Neural progenitor cell (in vitro differentiated cells): Measurements from ENCODE around the gene KNDC1. TPM values are rescaled to one million over a fixed set of nuclear protein-coding genes. Genes with fewer than 3 reads are reported as not detected.

ENCODE experiments used
- DNase-seq: peaks from one replicate; pipeline ENCODE4 v3.0.0-alpha.2; 2016; ENCODE audit warnings: low spot score
- H2AFZ ChIP-seq: fragments of 200-600 bp; sonication (generic); replicated peaks from 2 replicates; pipeline ENCODE4 v1.6.1; 2016; ENCODE audit warnings: antibody characterized with exemption
- H3F3A ChIP-seq: fragments of 200-600 bp; sonication (generic); 2 replicates; pipeline ENCODE4 v1.6.1; 2016; ENCODE audit warnings: antibody characterized with exemption, low read depth
- H3K27ac ChIP-seq: fragments of 200-600 bp; sonication (generic); 2 replicates; pipeline ENCODE4 v1.5.1; 2016; ENCODE audit warnings: mild to moderate bottlenecking
- H3K27me3 ChIP-seq: fragments of 200-600 bp; sonication (generic); 2 replicates; pipeline ENCODE4 v1.6.1; 2016; ENCODE audit warnings: mild to moderate bottlenecking, moderate library complexity
- H3K36me3 ChIP-seq: fragments of 200-600 bp; sonication (generic); 2 replicates; pipeline ENCODE4 v1.5.1; 2016
- H3K4me1 ChIP-seq: fragments of 200-600 bp; sonication (generic); 2 replicates; pipeline ENCODE4 v1.6.1; 2016; ENCODE audit warnings: mixed run types
- H3K4me2 ChIP-seq: fragments of 200-600 bp; sonication (generic); 2 replicates; pipeline ENCODE4 v1.6.1; 2016
- H3K4me3 ChIP-seq: fragments of 200-600 bp; sonication (generic); 2 replicates; pipeline ENCODE4 v1.5.1; 2016
- H3K79me2 ChIP-seq: fragments of 200-600 bp; sonication (generic); 2 replicates; pipeline ENCODE4 v1.6.1; 2016; ENCODE audit warnings: low read depth
- H3K9ac ChIP-seq: fragments of 200-600 bp; sonication (generic); 2 replicates; pipeline ENCODE4 v1.6.1; 2016
- H3K9me3 ChIP-seq: fragments of 200-600 bp; sonication (generic); 2 replicates; pipeline ENCODE4 v1.5.1; 2016; ENCODE audit warnings: low read depth
- H4K20me1 ChIP-seq: fragments of 200-600 bp; sonication (generic); 2 replicates; pipeline ENCODE4 v1.6.1; 2016; ENCODE audit warnings: low read depth
- H3K27ac Mint-ChIP-seq: 3 replicates; pipeline ENCODE4 v1.8.0; 2021; ENCODE audit warnings: mixed read lengths
- H3K27me3 Mint-ChIP-seq: 2 replicates; pipeline ENCODE4 v1.8.0; 2022; ENCODE audit warnings: low read depth, mild to moderate bottlenecking, inconsistent platforms, moderate library complexity, mixed read lengths; ENCODE audit not compliant: insufficient read depth
- H3K36me3 Mint-ChIP-seq: 3 replicates; pipeline ENCODE4 v1.8.0; 2021; ENCODE audit warnings: mixed read lengths
- H3K4me1 Mint-ChIP-seq: 3 replicates; pipeline ENCODE4 v1.8.0; 2021; ENCODE audit warnings: mixed read lengths
- H3K4me3 Mint-ChIP-seq: 3 replicates; pipeline ENCODE4 v1.8.0; 2021; ENCODE audit warnings: mild to moderate bottlenecking, moderate library complexity, mixed read lengths
- H3K9me3 Mint-ChIP-seq: 3 replicates; pipeline ENCODE4 v1.8.0; 2020; ENCODE audit warnings: mixed read lengths
- CTCF ChIP-seq: fragments of 200-600 bp; sonication (generic); IDR thresholded peaks from 2 replicates; pipeline ENCODE4 v1.5.1; 2017; ENCODE audit warnings: antibody characterized with exemption, mild to moderate bottlenecking
- EZH2 ChIP-seq: fragments of 200-600 bp; sonication (generic); IDR thresholded peaks from 2 replicates; pipeline ENCODE4 v1.6.1; 2017; ENCODE audit warnings: antibody characterized with exemption, mild to moderate bottlenecking, moderate library complexity
- EZH2phosphoT487 ChIP-seq: fragments of 200-600 bp; sonication (generic); IDR thresholded peaks from 2 replicates; pipeline ENCODE4 v1.6.1; 2017; ENCODE audit warnings: antibody characterized with exemption
- total RNA-seq: library from RNA; depleted of rRNA; stranded (reverse); fragments of >200 nt; gene quantifications from 2 replicates; pipeline ENCODE4 v1.2.3, GENCODE V29; 2015; ENCODE audit warnings: low replicate concordance

KNDC1 gene
- total RNA-seq, 1 donor from 2014 or later, result 1.8 TPM

- no peaks in the 10 kb centered on the region for H3K79me2 ChIP-seq
- DNase-seq, result peak; percentile 79
- no peak for TF ChIP-seq EZH2
- no peak for TF ChIP-seq EZH2phosphoT487
- no peak for TF ChIP-seq CTCF
- no peak overlapping the region for H2AFZ ChIP-seq
- peaks cover 19% of the 10 kb centered on the region for H3K9me3 Mint-ChIP-seq
- H3K9ac ChIP-seq, result no peak overlapping the region
- H3F3A ChIP-seq, result peaks cover 23% of the 10 kb centered on the region
- H3K36me3 Mint-ChIP-seq, result no peaks in the 10 kb centered on the region
- H3K4me2 ChIP-seq, result peak overlapping the region; percentile 54
- peak overlapping the region; percentile 18 for H3K27ac Mint-ChIP-seq
- H3K27me3 Mint-ChIP-seq, result peaks cover 19% of the 10 kb centered on the region
- peak overlapping the region; percentile 0 for H3K4me3 ChIP-seq
- peak overlapping the region; percentile 2 for H3K27ac ChIP-seq
- H4K20me1 ChIP-seq, result no peaks in the 10 kb centered on the region
- H3K9me3 ChIP-seq, result peaks cover 9% of the 10 kb centered on the region
- H3K4me3 Mint-ChIP-seq, result peak overlapping the region; percentile 63
- H3K36me3 ChIP-seq, result no peaks in the 10 kb centered on the region
- H3K4me1 ChIP-seq, result peaks cover 14% of the 10 kb centered on the region
- H3K27me3 ChIP-seq, result no peaks in the 10 kb centered on the region
- H3K4me1 Mint-ChIP-seq, result peaks cover 27% of the 10 kb centered on the region
These were observed 8.5 kb upstream of the KNDC1 start for GRCh38 chr10:133151543-133151972.

- no peaks in the 10 kb centered on the region for H4K20me1 ChIP-seq
- H3K9ac ChIP-seq, result no peak overlapping the region
- peaks cover 23% of the 10 kb centered on the region for H3K4me1 ChIP-seq
- H2AFZ ChIP-seq, result no peak overlapping the region
- H3K79me2 ChIP-seq, result no peaks in the 10 kb centered on the region
- no peak overlapping the region for H3K4me3 ChIP-seq
- H3K36me3 ChIP-seq, result no peaks in the 10 kb centered on the region
- peaks cover 37% of the 10 kb centered on the region for H3F3A ChIP-seq
- H3K9me3 Mint-ChIP-seq, result peaks cover 4% of the 10 kb centered on the region
- no peak overlapping the region for H3K4me2 ChIP-seq
- peaks cover 10% of the 10 kb centered on the region for H3K27me3 Mint-ChIP-seq
- TF ChIP-seq EZH2, result no peak
- no peak for TF ChIP-seq EZH2phosphoT487
- no peak for TF ChIP-seq CTCF
- H3K4me1 Mint-ChIP-seq, result peaks cover 27% of the 10 kb centered on the region
- H3K4me3 Mint-ChIP-seq, result no peak overlapping the region
- no peaks in the 10 kb centered on the region for H3K27me3 ChIP-seq
- H3K27ac ChIP-seq, result no peak overlapping the region
- H3K36me3 Mint-ChIP-seq, result no peaks in the 10 kb centered on the region
- no peak for DNase-seq
- no peak overlapping the region for H3K27ac Mint-ChIP-seq
- no peaks in the 10 kb centered on the region for H3K9me3 ChIP-seq
These were observed 5.6 kb upstream of the KNDC1 start for GRCh38 chr10:133154411-133154810.

GRCh38 chr10:133154996-133155778 lies 4.8 kb upstream of the KNDC1 start:
- no peak for DNase-seq
- no peaks in the 10 kb centered on the region for H3K79me2 ChIP-seq

More at GRCh38 chr10:133154996-133155778, 4.8 kb upstream of the KNDC1 start:
- no peak for TF ChIP-seq EZH2
- TF ChIP-seq CTCF, result no peak
- no peak for TF ChIP-seq EZH2phosphoT487
- peaks cover 5% of the 10 kb centered on the region for H3K27me3 Mint-ChIP-seq
- no peaks in the 10 kb centered on the region for H3K9me3 ChIP-seq
- H3K9ac ChIP-seq, result no peak overlapping the region
- no peaks in the 10 kb centered on the region for H4K20me1 ChIP-seq
- H3K4me3 Mint-ChIP-seq, result no peak overlapping the region
- no peaks in the 10 kb centered on the region for H3K27me3 ChIP-seq
- no peak overlapping the region for H2AFZ ChIP-seq
- peaks cover 27% of the 10 kb centered on the region for H3K4me1 Mint-ChIP-seq
- no peak overlapping the region for H3K27ac ChIP-seq
- H3F3A ChIP-seq, result peaks cover 40% of the 10 kb centered on the region
- no peaks in the 10 kb centered on the region for H3K36me3 Mint-ChIP-seq
- H3K27ac Mint-ChIP-seq, result no peak overlapping the region
- no peak overlapping the region for H3K4me2 ChIP-seq
- peaks cover 3% of the 10 kb centered on the region for H3K9me3 Mint-ChIP-seq
- peaks cover 26% of the 10 kb centered on the region for H3K4me1 ChIP-seq
- H3K36me3 ChIP-seq, result no peaks in the 10 kb centered on the region
- no peak overlapping the region for H3K4me3 ChIP-seq
